IMR-90 (cell line): ENCODE measurements around the gene CENPT. TPM values are rescaled to one million over a fixed set of nuclear protein-coding genes. Genes with fewer than 3 reads are reported as not detected.

Source experiments
- ATAC-seq: fragments of 200-7000 bp; cut with Tn5 transposase; 2 replicates; pipeline ENCODE4 v1.9.1; 2020; ENCODE audit warnings: low read depth, mild to moderate bottlenecking, moderate library complexity
- BruUV-seq: library from RNA; stranded (reverse); fragments of 400-500 nt; replicated peaks from 2 replicates; lab custom pipeline; 2021; lab: Mats Ljungman, UMichigan
- CTCF ChIA-PET: fragments of 300-600 bp; formaldehyde crosslinking; extraction: SDS; loops from one replicate; lab custom pipeline; 2021; ENCODE audit warnings: antibody characterized with exemption; lab: Yijun Ruan, JAX
- POLR2A ChIA-PET: fragments of 300-600 bp; sonication (Branson Sonifier 250); formaldehyde crosslinking; loops from one replicate; lab custom pipeline; 2022; ENCODE audit warnings: antibody characterized with exemption; ENCODE audit not compliant: unreplicated experiment; lab: Charles Lee
- DNase-seq: peaks from one replicate; pipeline ENCODE4 v3.0.0; 2013
- H2AFZ ChIP-seq: replicated peaks from 2 replicates; pipeline ENCODE3; 2013; ENCODE audit warnings: low read length, mild to moderate bottlenecking; ENCODE audit not compliant: poor library complexity
- H2AK5ac ChIP-seq: 2 replicates; pipeline ENCODE4 v1.6.1; 2013; ENCODE audit warnings: low read depth, low read length, inconsistent platforms
- H2AK9ac ChIP-seq: replicated peaks from 2 replicates; pipeline ENCODE3; 2013; ENCODE audit warnings: mild to moderate bottlenecking, low read depth, low read length, moderate library complexity; ENCODE audit not compliant: poor library complexity
- H2BK120ac ChIP-seq: 2 replicates; pipeline ENCODE4 v1.6.1; 2013; ENCODE audit warnings: low read depth, low read length, inconsistent platforms
- H2BK15ac ChIP-seq: 3 replicates; pipeline ENCODE4 v1.6.1; 2013; ENCODE audit warnings: low read depth, low read length, inconsistent platforms
- H2BK20ac ChIP-seq: 2 replicates; pipeline ENCODE4 v1.6.1; 2013; ENCODE audit warnings: low read depth, mild to moderate bottlenecking, inconsistent platforms, low read length, moderate library complexity
- H2BK5ac ChIP-seq: 2 replicates; pipeline ENCODE4 v1.6.1; 2013; ENCODE audit warnings: mild to moderate bottlenecking, low read depth, low read length, inconsistent platforms; ENCODE audit not compliant: poor library complexity, severe bottlenecking
- H3K14ac ChIP-seq: replicated peaks from 2 replicates; pipeline ENCODE4 v1.6.1; 2013; ENCODE audit warnings: low read depth, low read length, inconsistent platforms
- H3K18ac ChIP-seq: 2 replicates; pipeline ENCODE4 v1.6.1; 2013; ENCODE audit warnings: low read depth, low read length, control low read depth
- H3K23ac ChIP-seq: 2 replicates; pipeline ENCODE4 v1.6.1; 2013; ENCODE audit warnings: low read depth, low read length, inconsistent platforms
- H3K27ac ChIP-seq: 2 replicates; pipeline ENCODE4 v1.5.1; 2013; ENCODE audit warnings: mild to moderate bottlenecking, control low read depth, low read length; ENCODE audit not compliant: insufficient read depth
- H3K27me3 ChIP-seq: 2 replicates; pipeline ENCODE4 v1.6.1; 2013; ENCODE audit warnings: low read length; ENCODE audit not compliant: control insufficient read depth, insufficient read depth
- H3K36me3 ChIP-seq: 2 replicates; pipeline ENCODE4 v1.6.1; 2013; ENCODE audit warnings: low read length, mixed read lengths; ENCODE audit not compliant: control insufficient read depth, insufficient read depth
- H3K4ac ChIP-seq: 2 replicates; pipeline ENCODE4 v1.6.1; 2013; ENCODE audit warnings: low read depth, low read length, inconsistent platforms
- H3K4me1 ChIP-seq: 2 replicates; pipeline ENCODE4 v1.6.1; 2013; ENCODE audit warnings: low read length, mixed read lengths; ENCODE audit not compliant: control insufficient read depth, insufficient read depth
- H3K4me2 ChIP-seq: 2 replicates; pipeline ENCODE4 v1.6.1; 2013; ENCODE audit warnings: low read depth, mild to moderate bottlenecking, control low read depth, low read length, moderate library complexity
- H3K4me3 ChIP-seq: 2 replicates; pipeline ENCODE4 v1.5.1; 2013; ENCODE audit warnings: low read depth, mild to moderate bottlenecking, control low read depth, low read length, moderate library complexity; ENCODE audit not compliant: insufficient read depth
- H3K56ac ChIP-seq: 2 replicates; pipeline ENCODE4 v1.6.1; 2013; ENCODE audit warnings: low read length, inconsistent platforms; ENCODE audit not compliant: insufficient read depth; ENCODE audit errors: extremely low read depth
- H3K79me1 ChIP-seq, 2 experiments: 2 replicates each; pipeline ENCODE4 v1.6.1; 2013; ENCODE audit warnings: low read length in 2 of 2, inconsistent platforms in 1 of 2, low read depth in 1 of 2
- H3K9ac ChIP-seq: 2 replicates; pipeline ENCODE4 v1.6.1; 2013; ENCODE audit warnings: low read depth, low read length, control low read depth
- H3K9me1 ChIP-seq: 2 replicates; pipeline ENCODE4 v1.6.1; 2013; ENCODE audit warnings: low read length, inconsistent platforms; ENCODE audit not compliant: insufficient read depth
- H3K9me3 ChIP-seq: 2 replicates; pipeline ENCODE4 v1.6.1; 2013; ENCODE audit warnings: low read length; ENCODE audit not compliant: control insufficient read depth, insufficient read depth
- H4K20me1 ChIP-seq: 2 replicates; pipeline ENCODE4 v1.6.1; 2013; ENCODE audit warnings: low read length, inconsistent platforms; ENCODE audit not compliant: insufficient read depth
- H4K5ac ChIP-seq: 2 replicates; pipeline ENCODE4 v1.6.1; 2013; ENCODE audit warnings: mild to moderate bottlenecking, low read depth, low read length, control low read depth
- H4K8ac ChIP-seq, 2 experiments: 2 replicates each; pipeline ENCODE4 v1.6.1; 2013; ENCODE audit warnings: low read depth in 2 of 2, low read length in 2 of 2, control low read depth in 1 of 2, inconsistent platforms in 1 of 2
- H4K91ac ChIP-seq: 2 replicates; pipeline ENCODE4 v1.6.1; 2013; ENCODE audit warnings: low read depth, low read length, inconsistent platforms; ENCODE audit not compliant: insufficient read depth
- BHLHE40 ChIP-seq: fragments of 150-350 bp; IDR thresholded peaks from 2 replicates; pipeline ENCODE4 v1.6.1; 2016; ENCODE audit warnings: mild to moderate bottlenecking, low read depth, low read length
- CEBPB ChIP-seq: IDR thresholded peaks from 2 replicates; pipeline ENCODE4 v1.6.1; 2012; ENCODE audit warnings: low read depth, low read length, improper control_type of control experiment
- CHD1 ChIP-seq: IDR thresholded peaks from 2 replicates; pipeline ENCODE4 v1.6.1; 2012; ENCODE audit warnings: low read depth, low read length, improper control_type of control experiment
- CTCF ChIP-seq: conservative IDR thresholded peaks from 2 replicates; pipeline ENCODE4 v1.5.1; 2012; ENCODE audit warnings: mild to moderate bottlenecking, low read depth, low read length, improper control_type of control experiment
- FOS ChIP-seq: fragments of 150-350 bp; IDR thresholded peaks from 2 replicates; pipeline ENCODE4 v1.6.1; 2016; ENCODE audit warnings: low read depth, low read length
- MAFK ChIP-seq: IDR thresholded peaks from 2 replicates; pipeline ENCODE4 v1.6.1; 2012; ENCODE audit warnings: low read depth, low read length, improper control_type of control experiment
- MAZ ChIP-seq: IDR thresholded peaks from 2 replicates; pipeline ENCODE4 v1.6.1; 2012; ENCODE audit warnings: low read depth, mild to moderate bottlenecking, low read length, improper control_type of control experiment, moderate library complexity, borderline replicate concordance
- MXI1 ChIP-seq: IDR thresholded peaks from 2 replicates; pipeline ENCODE4 v1.6.1; 2012; ENCODE audit warnings: low read depth, mild to moderate bottlenecking, low read length, moderate library complexity, borderline replicate concordance
- NFE2L2 ChIP-seq: fragments of 150-350 bp; IDR thresholded peaks from 2 replicates; pipeline ENCODE4 v1.6.1; 2016; ENCODE audit warnings: low read depth, mild to moderate bottlenecking, low read length
- POLR2A ChIP-seq: IDR thresholded peaks from 2 replicates; pipeline ENCODE4 v1.6.1; 2012; ENCODE audit warnings: mild to moderate bottlenecking, low read depth, low read length
- RAD21 ChIP-seq: IDR thresholded peaks from 2 replicates; pipeline ENCODE4 v1.6.1; 2012; ENCODE audit warnings: low read length, improper control_type of control experiment
- RCOR1 ChIP-seq: IDR thresholded peaks from 2 replicates; pipeline ENCODE4 v1.6.1; 2012; ENCODE audit warnings: mild to moderate bottlenecking, low read length, improper control_type of control experiment; ENCODE audit not compliant: insufficient replicate concordance
- RFX5 ChIP-seq: IDR thresholded peaks from 2 replicates; pipeline ENCODE4 v1.8.0; 2012; ENCODE audit warnings: low read depth, mild to moderate bottlenecking, low read length, moderate library complexity
- SMC3 ChIP-seq: fragments of 150-350 bp; IDR thresholded peaks from 2 replicates; pipeline ENCODE4 v1.6.1; 2016; ENCODE audit warnings: low read depth, mild to moderate bottlenecking, antibody characterized with exemption, low read length, moderate library complexity
- USF2 ChIP-seq: fragments of 150-350 bp; IDR thresholded peaks from 2 replicates; pipeline ENCODE4 v1.6.1; 2017; ENCODE audit warnings: mild to moderate bottlenecking, antibody characterized with exemption, low read length, low read depth
- WGBS, 2 experiments: methylation state at CpG; one replicate each; pipeline versions ENCODE4 v1.1.5 to v1.1.7; 2013; ENCODE audit warnings: missing lambda C conversion rate in 2 of 2; ENCODE audit not compliant: insufficient read length in 1 of 2; ENCODE audit errors: extremely low coverage in 2 of 2; 5-methylcytosine and 5-hydroxymethylcytosine counted together
- dilution Hi-C: fragments of 300-500 bp; cut with HindIII; formaldehyde crosslinking; loops from one replicate; pipeline ENCODE4 v1.14.3; 2018; ENCODE audit warnings: low sequenced_read_pairs; ENCODE audit not compliant: unreplicated experiment
- in situ Hi-C: fragments of 300-500 bp; cut with MboI; formaldehyde crosslinking; loops from 3 replicates; pipeline ENCODE4 v1.14.3; 2019; ENCODE audit warnings: low sequenced_read_pairs, inconsistent platforms, mixed read lengths
- intact Hi-C: fragments of 100-400 bp; cut with micrococcal nuclease; formaldehyde crosslinking; loops from 2 replicates; pipeline ENCODE4 v1.10.0; 2022
- polyA plus RNA-seq, 3 experiments: library from polyadenylated mRNA; depleted of rRNA; stranded (reverse); fragments of >200 nt; gene quantifications; 2 replicates each; pipeline ENCODE4 v1.2.3, GENCODE V29; 2012; ENCODE audit warnings: low replicate concordance in 1 of 3
- total RNA-seq: library from RNA; depleted of rRNA; stranded (reverse); fragments of >200 nt; gene quantifications from 2 replicates; pipeline ENCODE4 v1.2.3, GENCODE V29; 2012
- TF ChIP-seq, protein P1 (sequence below): fragments of 150-350 bp; IDR thresholded peaks from 2 replicates; pipeline ENCODE4 v1.6.1; 2016; ENCODE audit warnings: low read depth, mild to moderate bottlenecking, low read length, moderate library complexity, borderline replicate concordance

CENPT gene
- total and polyA plus RNA-seq, 2 of the 4 experiments (the other 2 are of a cell fraction) = 33.3 to 83.1 TPM

- Histone ChIP-seq H3K4me3 (no peak overlapping the region), H2BK15ac (no peak overlapping the region), H2BK120ac (no peak overlapping the region), H3K9me1 (no peaks in the 10 kb centered on the region), H2AK9ac (no peak overlapping the region), H2AK5ac (no peak overlapping the region), H3K14ac (no peak overlapping the region), H4K20me1 (no peaks in the 10 kb centered on the region), H4K5ac (no peak overlapping the region), H4K91ac (no peak overlapping the region), H3K9ac (no peak overlapping the region), H3K4me1 (no peaks in the 10 kb centered on the region), H3K27ac (no peak overlapping the region), H2BK5ac (no peak overlapping the region), H3K56ac (no peak overlapping the region), H3K23ac (no peak overlapping the region), H3K36me3 (no peaks in the 10 kb centered on the region), H4K8ac (no peak overlapping the region), H3K18ac (no peak overlapping the region), H3K4ac (no peak overlapping the region), H2AFZ (no peak overlapping the region), H3K4me2 (no peak overlapping the region), H3K27me3 (0 out of 2 replicates have a peak, but pooled peaks cover 2% of the 10 kb centered on the region), H3K79me1 (no peaks in the 10 kb centered on the region), H2BK20ac (no peak overlapping the region), H3K9me3 (no peaks in the 10 kb centered on the region)
- BruUV-seq = no TSS peak
- intact Hi-C loops = no loop called here
- CTCF ChIA-PET = no interaction called here
- TF ChIP-seq MAZ (no peak), CEBPB (no peak), MXI1 (no peak), BHLHE40 (no peak), MAFK (no peak), SMC3 (no peak), POLR2A (no peak), CTCF (no peak), RAD21 (no peak), FOS (no peak), NFE2L2 (no peak), RCOR1 (no peak), CHD1 (no peak), RFX5 (no peak), USF2 (no peak)
- TF ChIP-seq, protein P1, sequence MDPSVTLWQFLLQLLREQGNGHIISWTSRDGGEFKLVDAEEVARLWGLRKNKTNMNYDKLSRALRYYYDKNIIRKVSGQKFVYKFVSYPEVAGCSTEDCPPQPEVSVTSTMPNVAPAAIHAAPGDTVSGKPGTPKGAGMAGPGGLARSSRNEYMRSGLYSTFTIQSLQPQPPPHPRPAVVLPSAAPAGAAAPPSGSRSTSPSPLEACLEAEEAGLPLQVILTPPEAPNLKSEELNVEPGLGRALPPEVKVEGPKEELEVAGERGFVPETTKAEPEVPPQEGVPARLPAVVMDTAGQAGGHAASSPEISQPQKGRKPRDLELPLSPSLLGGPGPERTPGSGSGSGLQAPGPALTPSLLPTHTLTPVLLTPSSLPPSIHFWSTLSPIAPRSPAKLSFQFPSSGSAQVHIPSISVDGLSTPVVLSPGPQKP = no peak
- dilution Hi-C loops = no loop called here
- POLR2A ChIA-PET = interaction anchor here (0.6 kb wide), 1 partner anchor 1446 kb away, joined by 5 read pairs; no protein-coding TSS in a partner anchor
- ATAC-seq (no peak), DNase-seq (no peak)
- 61% methylated on average over 2 of the region's 8 CpGs; no CpG with 5 or more reads in 1 of the 2 experiments for WGBS, 2 experiments
- in situ Hi-C loops = loop anchor here (5.0 kb wide), 1 partner anchor 113 kb away; no protein-coding TSS in a partner anchor
These were observed 32.9 kb downstream of the CENPT start for GRCh38 chr16:67814567-67814966.
